Dendritic cell treated with granulocyte-macrophage colony-stimulating factor and Interleukin-4, amounts not matched to agents 40 ng/mL and 50 ng/mL, for 4 days (primary cell): ENCODE results near the gene GPC4.
"Not testable (repeated sequence)": the region's sequence is repeated elsewhere in the genome, so short reads cannot be mapped to it uniquely, and the experiment has no call there.

ENCODE experiments used
- H3K27ac Mint-ChIP-seq: one replicate; pipeline ENCODE4 v1.8.0; 2022; ENCODE audit warnings: mild to moderate bottlenecking, mixed read lengths
- H3K27me3 Mint-ChIP-seq: one replicate; pipeline ENCODE4 v1.8.0; 2022; ENCODE audit warnings: mild to moderate bottlenecking, mixed read lengths
- H3K36me3 Mint-ChIP-seq: one replicate; pipeline ENCODE4 v1.8.0; 2022; ENCODE audit warnings: low read depth, mixed read lengths
- H3K4me1 Mint-ChIP-seq: one replicate; pipeline ENCODE4 v1.8.0; 2022; ENCODE audit warnings: low read depth, mixed read lengths
- H3K4me3 Mint-ChIP-seq: one replicate; pipeline ENCODE4 v1.8.0; 2022; ENCODE audit warnings: mild to moderate bottlenecking, moderate library complexity, mixed read lengths
- H3K9me3 Mint-ChIP-seq: one replicate; pipeline ENCODE4 v1.8.0; 2022; ENCODE audit warnings: mixed read lengths
- intact Hi-C: fragments of 100-400 bp; cut with micrococcal nuclease; formaldehyde crosslinking; loops from one replicate; pipeline ENCODE4 v1.15.0; 2022

GPC4 gene

DNA sequence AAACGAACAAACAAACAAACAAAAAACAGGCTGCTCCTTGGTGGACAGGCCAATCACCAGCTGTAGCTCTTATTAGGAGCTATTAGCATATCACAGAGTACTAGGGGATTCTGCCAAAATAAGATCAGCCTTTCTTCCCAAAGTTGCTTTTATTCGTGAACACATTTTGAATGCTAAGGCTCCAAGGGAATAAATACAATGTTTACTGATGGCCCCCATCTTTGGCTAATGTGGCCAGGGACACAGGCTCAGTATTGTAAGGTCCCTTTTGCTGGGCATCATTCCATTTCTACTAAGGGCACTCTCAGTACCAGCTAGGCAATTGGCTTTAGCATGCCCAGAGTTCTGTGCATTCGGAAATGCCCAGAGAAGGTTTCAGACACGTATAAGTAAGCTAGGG lies 84.3 kb downstream of the GPC4 start:
- Mint-ChIP-seq H3K27me3 (no peaks in the 10 kb centered on the region), H3K4me3 (no peak overlapping the region), H3K36me3 (no peaks in the 10 kb centered on the region), H3K4me1 (peaks cover 6% of the 10 kb centered on the region), H3K9me3 (no peaks in the 10 kb centered on the region), H3K27ac (no peak overlapping the region)
- intact Hi-C loops, result no loop called here

DNA sequence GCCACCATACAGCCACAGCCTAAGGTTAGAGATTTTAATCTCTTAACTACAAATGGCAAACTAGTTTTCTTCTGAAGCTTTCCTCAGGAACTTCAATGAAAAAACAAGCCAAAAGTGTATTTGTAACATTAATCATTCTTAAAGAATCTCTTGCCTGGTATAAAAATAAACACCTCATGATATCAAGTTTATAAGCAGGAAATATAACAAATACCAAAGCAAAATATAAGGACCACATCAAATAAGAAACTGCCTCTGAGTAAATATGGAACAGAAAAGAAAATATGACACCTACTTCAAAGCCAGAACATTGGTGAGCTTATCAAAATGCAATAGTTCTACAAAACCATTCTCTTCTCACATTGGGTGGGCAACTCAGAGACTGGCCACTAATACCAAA lies 89.9 kb downstream of the GPC4 start:
- intact Hi-C loops, result no loop called here
- Mint-ChIP-seq H3K4me3 (no peak overlapping the region), H3K27ac (no peak overlapping the region), H3K4me1 (peaks cover 18% of the 10 kb centered on the region), H3K27me3 (no peaks in the 10 kb centered on the region), H3K36me3 (no peaks in the 10 kb centered on the region), H3K9me3 (no peaks in the 10 kb centered on the region)

DNA sequence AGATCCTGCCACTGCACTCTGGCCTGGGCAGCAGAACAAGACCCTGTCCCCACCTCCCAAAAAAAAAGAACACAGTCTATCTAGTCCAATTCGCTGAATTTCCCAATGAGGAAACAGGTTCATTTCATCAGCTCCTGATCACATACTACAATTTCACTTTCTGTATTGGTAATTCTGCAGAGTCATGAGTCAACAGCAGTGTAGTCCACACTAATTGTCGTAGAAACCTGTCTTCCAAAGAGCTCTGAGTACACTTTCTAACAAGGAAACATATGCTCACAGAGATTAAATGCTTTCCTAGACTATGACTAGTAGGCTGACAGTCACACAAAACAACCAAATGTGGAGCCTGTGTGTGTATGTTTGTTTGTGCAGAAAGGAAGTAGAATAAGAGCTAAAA lies 91.9 kb downstream of the GPC4 start:
- H3K4me3 Mint-ChIP-seq, result no peak overlapping the region

DNA sequence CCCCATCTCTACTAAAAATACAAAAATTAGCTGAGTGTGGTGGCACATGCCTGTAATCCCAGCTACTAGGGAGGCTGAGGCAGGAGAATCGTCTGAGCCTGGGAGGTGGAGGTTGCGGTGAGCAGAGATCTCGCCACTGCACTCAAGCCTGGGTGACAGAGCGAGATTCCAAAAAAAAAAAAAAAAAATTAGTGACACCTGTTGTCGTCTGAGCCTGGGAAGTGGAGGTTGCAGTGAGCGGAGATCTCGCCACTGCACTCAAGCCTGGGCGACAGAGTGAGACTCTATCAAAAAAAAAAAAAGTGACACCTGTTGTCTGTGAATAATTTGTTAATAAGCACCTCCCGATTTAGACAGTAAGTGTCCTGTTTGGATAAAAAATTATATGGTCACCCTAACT lies 93.0 kb downstream of the GPC4 start:
- H3K9me3 Mint-ChIP-seq, intact Hi-C loops, H3K27me3 Mint-ChIP-seq, H3K27ac Mint-ChIP-seq, H3K4me3 Mint-ChIP-seq, H3K36me3 Mint-ChIP-seq: not testable (repeated sequence)
- H3K4me1 Mint-ChIP-seq, result peaks cover 12% of the 10 kb centered on the region

More for the DNA sequence above, 91.9 kb downstream of the GPC4 start:
- Mint-ChIP-seq H3K9me3 (no peaks in the 10 kb centered on the region), H3K27ac (no peak overlapping the region), H3K4me1 (peaks cover 15% of the 10 kb centered on the region), H3K27me3 (no peaks in the 10 kb centered on the region), H3K36me3 (no peaks in the 10 kb centered on the region)
- intact Hi-C loops, result no loop called here

DNA sequence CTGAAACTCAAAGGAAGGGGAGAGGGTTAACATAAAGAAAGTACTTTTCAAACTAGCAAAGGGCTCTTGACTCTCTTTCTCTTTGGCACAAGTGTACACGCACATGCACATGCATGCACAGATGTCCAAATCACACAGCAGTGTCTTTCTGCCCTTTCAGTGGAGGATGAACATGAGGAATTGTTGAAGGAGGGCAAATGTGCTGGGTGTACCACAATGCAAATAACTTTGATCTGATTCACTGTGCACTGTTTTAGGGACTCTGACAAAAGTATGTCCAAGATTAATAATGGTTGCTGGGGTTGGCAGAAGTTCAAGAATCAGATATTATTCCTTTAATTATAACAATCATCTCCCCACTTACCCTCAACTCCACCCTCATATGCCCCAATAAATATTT lies 93.8 kb downstream of the GPC4 start:
- Mint-ChIP-seq H3K27ac (no peak overlapping the region), H3K27me3 (no peaks in the 10 kb centered on the region), H3K4me1 (peaks cover 12% of the 10 kb centered on the region), H3K4me3 (no peak overlapping the region), H3K36me3 (no peaks in the 10 kb centered on the region), H3K9me3 (no peaks in the 10 kb centered on the region)
- intact Hi-C loops, result no loop called here

DNA sequence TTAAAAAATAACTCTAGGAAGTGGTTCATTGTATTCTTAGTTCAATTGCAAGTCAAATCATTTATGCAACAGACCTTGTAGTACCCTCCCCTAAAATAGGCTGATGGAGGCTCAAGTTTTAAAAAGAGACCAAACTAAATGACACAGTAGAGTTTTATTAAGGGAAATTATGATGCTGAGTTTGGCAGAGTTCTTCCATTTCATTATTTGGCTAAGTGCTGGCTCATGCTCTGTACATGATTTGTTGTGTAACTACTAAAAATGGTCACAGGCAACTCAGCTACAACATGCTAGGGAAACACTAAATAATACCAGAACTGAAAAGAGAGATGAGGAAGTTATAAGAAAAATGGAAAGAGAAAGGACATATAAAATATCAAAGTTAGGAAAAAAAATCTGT lies 101.0 kb downstream of the GPC4 start:
- H3K27me3 Mint-ChIP-seq, result peaks cover 7% of the 10 kb centered on the region
- H3K36me3 Mint-ChIP-seq, result no peaks in the 10 kb centered on the region
- no peak overlapping the region for H3K27ac Mint-ChIP-seq
- no peak overlapping the region for H3K4me3 Mint-ChIP-seq
- H3K4me1 Mint-ChIP-seq, result peaks cover 5% of the 10 kb centered on the region
- H3K9me3 Mint-ChIP-seq, result no peaks in the 10 kb centered on the region
- intact Hi-C loops, result no loop called here

DNA sequence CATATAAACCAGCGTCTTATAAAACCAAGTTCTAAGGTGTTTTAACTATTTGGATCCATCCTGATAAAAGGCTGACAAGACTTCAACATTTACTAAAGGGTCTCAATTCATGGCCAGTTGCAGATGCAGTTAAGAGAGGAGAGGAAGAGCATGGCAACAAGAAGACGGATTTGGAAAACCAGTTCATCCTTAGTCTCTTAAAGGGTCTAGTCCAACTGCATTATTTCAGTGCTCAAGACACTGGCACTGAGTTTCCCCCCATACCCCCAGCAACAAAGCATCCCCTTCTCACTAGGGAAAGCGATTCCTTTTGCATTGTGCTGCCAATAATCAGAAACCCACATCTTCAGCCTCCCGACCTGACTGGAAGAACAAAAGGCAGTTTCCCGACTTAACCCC lies 106.8 kb downstream of the GPC4 start:
- intact Hi-C loops, result no loop called here
- H3K4me1 Mint-ChIP-seq, result no peaks in the 10 kb centered on the region
- no peaks in the 10 kb centered on the region for H3K36me3 Mint-ChIP-seq
- H3K27me3 Mint-ChIP-seq, result peaks cover 7% of the 10 kb centered on the region
- no peaks in the 10 kb centered on the region for H3K9me3 Mint-ChIP-seq
- no peak overlapping the region for H3K4me3 Mint-ChIP-seq
- no peak overlapping the region for H3K27ac Mint-ChIP-seq

DNA sequence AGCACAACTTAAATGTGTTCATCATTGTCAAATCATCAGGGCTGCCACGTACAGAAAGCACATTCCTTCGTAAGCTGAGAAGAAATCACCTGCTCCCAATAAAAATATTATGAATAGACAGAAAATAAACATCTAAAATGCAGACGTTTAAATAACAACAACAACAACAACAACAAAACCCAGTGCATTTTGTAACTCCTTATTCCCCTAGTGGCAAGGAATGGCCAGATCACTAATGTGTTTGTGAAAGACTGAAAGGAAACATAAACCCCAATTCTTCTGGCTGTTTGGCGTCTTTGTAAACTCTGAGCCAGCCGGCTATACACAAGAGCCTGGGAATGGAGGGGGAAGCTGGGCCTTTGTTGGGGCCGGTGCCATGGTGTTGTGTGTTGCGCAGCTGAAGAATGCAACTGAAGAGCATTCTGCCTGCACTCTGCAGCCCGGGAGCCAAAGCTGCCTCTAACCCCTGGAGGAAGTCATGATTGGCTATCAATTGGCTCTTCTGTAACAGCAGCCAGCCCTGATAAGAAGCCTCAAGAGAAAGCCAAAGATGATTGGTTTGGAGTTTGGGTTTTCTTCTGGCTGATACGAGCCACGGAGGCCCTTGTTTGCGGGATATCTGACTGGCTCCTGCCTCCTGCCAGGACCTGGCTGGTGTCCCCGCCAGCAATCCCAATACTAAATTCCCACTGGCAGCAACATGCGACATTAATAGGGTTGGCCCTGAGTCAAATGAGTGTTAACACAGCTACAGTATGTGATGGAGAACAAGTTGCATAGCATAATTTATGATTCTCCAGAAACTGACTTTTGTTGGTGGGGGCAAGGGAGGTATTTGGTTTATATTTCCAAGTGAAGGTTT lies 107.4 kb downstream of the GPC4 start:
- Mint-ChIP-seq H3K36me3 (no peaks in the 10 kb centered on the region), H3K9me3 (no peaks in the 10 kb centered on the region), H3K4me1 (no peaks in the 10 kb centered on the region), H3K4me3 (no peak overlapping the region), H3K27me3 (peaks cover 7% of the 10 kb centered on the region), H3K27ac (no peak overlapping the region)
- intact Hi-C loops, result no loop called here

DNA sequence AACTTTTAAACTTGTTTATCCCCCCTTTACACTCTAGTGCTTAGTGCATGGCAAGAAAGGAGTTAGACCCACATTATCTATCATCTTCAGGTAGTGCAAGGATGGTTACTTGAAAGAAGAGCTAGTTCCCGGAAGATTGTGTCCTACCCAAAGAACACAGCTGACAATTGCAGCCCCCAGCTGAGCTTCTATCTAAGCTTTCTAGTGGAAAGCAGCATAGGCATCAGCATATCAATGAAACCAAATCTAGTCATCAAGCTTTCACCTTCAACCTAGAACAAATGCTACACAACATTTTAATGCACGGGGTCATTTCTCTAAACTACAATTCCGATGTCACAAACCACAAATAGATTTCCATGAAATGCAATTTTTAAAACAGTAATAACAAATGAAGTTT lies 108.2 kb downstream of the GPC4 start:
- Mint-ChIP-seq H3K27ac (no peak overlapping the region), H3K4me1 (no peaks in the 10 kb centered on the region), H3K36me3 (no peaks in the 10 kb centered on the region), H3K9me3 (no peaks in the 10 kb centered on the region), H3K4me3 (no peak overlapping the region), H3K27me3 (peaks cover 5% of the 10 kb centered on the region)
- intact Hi-C loops, result no loop called here

DNA sequence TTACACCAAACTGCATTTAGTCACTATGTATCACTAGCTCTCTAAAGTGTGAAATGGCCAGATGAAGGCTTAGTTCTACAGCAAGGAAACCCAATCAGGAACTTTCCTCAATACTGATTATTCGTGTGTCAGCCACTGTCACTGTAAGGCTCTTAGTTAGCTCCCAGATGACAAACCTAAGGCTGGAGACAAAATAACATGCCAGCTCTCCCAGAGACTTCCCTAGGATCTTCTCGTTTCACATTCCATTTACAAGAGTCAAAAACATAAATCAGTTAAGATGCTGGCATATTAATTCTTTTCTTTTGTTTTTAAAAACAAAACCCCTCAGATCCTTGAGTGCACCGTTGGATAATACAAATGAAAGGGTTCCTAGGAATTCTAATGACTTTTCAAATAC lies 109.0 kb downstream of the GPC4 start:
- no peak overlapping the region for H3K4me3 Mint-ChIP-seq
- no peak overlapping the region for H3K27ac Mint-ChIP-seq
- H3K9me3 Mint-ChIP-seq, result no peaks in the 10 kb centered on the region
- H3K27me3 Mint-ChIP-seq, result peaks cover 2% of the 10 kb centered on the region
- H3K4me1 Mint-ChIP-seq, result no peaks in the 10 kb centered on the region
- no peaks in the 10 kb centered on the region for H3K36me3 Mint-ChIP-seq
- intact Hi-C loops, result no loop called here

DNA sequence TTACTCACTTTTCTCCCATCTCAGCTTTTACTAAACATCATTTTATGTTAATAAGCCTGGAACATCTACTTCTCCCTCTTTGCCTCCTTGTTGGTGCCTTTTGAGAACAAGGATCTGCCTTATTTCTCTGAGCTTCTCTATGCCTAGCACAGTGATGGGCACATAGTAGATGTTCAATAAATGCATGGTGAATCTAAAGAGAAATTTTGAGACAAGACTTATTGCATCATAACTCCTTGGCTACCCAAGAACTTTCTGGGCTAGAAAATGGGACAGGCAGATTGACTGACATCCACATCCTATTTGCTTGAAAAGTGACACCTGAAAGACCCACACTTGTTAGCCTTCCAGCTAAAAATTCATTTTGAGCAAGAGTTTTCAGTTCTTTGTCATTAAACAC lies 109.9 kb downstream of the GPC4 start:
- no peaks in the 10 kb centered on the region for H3K36me3 Mint-ChIP-seq
- H3K4me3 Mint-ChIP-seq, result no peak overlapping the region
- intact Hi-C loops, result no loop called here
- H3K4me1 Mint-ChIP-seq, result no peaks in the 10 kb centered on the region
- H3K27ac Mint-ChIP-seq, result no peak overlapping the region
- no peaks in the 10 kb centered on the region for H3K27me3 Mint-ChIP-seq
- H3K9me3 Mint-ChIP-seq, result no peaks in the 10 kb centered on the region

DNA sequence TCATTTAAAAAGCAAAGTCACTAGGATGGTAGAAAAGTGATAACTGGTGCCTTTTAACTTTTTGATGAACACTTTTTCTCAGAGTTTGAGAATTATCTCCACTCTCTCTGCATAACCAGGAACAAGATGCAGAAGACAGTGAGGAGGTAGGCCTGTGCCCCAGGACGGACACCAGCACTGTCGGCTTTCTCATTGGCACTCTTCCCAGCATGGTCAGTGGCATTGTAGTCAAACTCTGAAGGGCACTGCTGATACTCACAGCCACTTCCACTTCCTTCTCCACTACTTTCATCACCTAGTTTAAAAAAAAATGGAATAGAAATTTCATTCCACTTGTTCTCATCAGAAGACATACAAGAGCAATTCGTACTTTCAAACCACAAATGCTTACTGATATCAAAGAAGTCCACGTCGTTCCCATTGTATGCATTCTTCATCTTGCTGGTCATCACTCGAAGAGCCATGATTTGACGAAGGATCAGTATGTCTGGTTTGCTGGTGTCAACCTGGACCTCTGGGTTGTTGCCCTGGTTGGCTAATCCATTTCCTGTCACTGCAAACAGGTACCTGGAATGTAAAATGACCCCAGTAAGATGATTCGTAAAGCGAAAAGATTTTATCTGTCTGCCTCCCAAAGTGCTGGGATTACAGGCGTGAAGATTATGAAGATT lies 112.4 kb downstream of the GPC4 start:
- H3K27ac Mint-ChIP-seq, result no peak overlapping the region
- no peaks in the 10 kb centered on the region for H3K9me3 Mint-ChIP-seq
- no peaks in the 10 kb centered on the region for H3K4me1 Mint-ChIP-seq
- H3K4me3 Mint-ChIP-seq, result no peak overlapping the region
- no peaks in the 10 kb centered on the region for H3K27me3 Mint-ChIP-seq
- intact Hi-C loops, result no loop called here
- H3K36me3 Mint-ChIP-seq, result no peaks in the 10 kb centered on the region

DNA sequence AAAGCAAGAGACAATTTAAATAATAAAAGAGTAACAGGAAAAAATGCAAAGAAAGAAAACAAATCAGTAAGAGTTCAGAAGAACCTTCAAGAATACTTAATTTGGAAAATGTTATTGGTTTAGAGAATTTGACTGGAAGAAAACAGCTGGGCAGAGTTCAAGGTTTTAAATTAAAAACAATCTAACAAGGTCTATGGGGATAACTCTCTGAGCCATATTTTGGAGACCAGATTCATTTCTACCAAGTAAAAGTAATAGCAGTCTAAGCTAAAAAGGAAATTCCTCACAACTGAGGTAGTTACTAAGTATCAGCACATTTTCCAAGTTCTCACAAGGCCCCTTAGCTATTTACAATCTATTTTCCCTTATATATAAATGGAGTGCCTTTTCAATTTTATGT lies 114.7 kb downstream of the GPC4 start:
- H3K4me1 Mint-ChIP-seq, result no peaks in the 10 kb centered on the region
- intact Hi-C loops, result no loop called here
- H3K27ac Mint-ChIP-seq, result no peak overlapping the region
- H3K36me3 Mint-ChIP-seq, result no peaks in the 10 kb centered on the region
- no peak overlapping the region for H3K4me3 Mint-ChIP-seq
- no peaks in the 10 kb centered on the region for H3K27me3 Mint-ChIP-seq
- no peaks in the 10 kb centered on the region for H3K9me3 Mint-ChIP-seq

DNA sequence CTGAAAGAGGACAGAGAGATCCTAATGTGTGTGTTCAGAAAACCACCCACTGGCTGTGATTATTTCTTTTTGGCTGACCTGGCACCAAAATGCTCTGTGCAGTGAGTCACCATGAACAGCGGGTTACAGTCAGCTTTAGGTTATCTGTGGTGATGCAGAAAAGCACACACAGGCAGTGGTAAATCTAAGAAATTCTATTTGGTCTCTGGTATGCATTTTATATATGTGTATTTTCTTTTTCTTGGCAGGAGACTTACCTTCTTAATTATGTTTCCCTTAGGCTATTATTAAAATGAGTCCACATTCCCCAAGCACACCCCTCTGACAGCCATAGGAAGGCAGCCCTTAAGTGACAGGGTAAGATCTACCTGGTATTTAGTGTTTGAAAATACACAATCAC lies 118.0 kb downstream of the GPC4 start:
- Mint-ChIP-seq H3K27ac (no peak overlapping the region), H3K4me3 (no peak overlapping the region), H3K27me3 (no peaks in the 10 kb centered on the region), H3K9me3 (no peaks in the 10 kb centered on the region), H3K4me1 (no peaks in the 10 kb centered on the region), H3K36me3 (no peaks in the 10 kb centered on the region)
- intact Hi-C loops, result no loop called here

DNA sequence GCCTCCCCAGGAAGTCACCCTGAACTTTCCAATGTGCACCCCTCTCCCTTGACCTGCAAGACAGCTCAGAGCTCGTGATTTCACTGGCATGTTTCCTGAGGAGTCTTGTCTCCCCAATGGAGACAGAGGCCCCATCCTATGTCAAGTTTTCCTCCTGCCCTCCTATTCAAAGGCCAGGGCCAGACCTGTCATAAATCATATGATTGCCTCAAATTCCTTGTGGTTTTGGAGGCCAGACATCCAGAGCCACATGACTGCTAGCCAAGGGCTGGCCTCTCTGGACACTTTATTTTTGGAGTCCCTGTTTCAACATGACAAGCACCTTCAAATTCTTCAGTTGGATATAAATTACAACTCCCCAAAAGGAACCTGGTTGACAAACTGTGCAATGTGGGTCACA lies 121.2 kb downstream of the GPC4 start:
- H3K27ac Mint-ChIP-seq, result no peak overlapping the region
- no peaks in the 10 kb centered on the region for H3K9me3 Mint-ChIP-seq
- peaks cover 2% of the 10 kb centered on the region for H3K27me3 Mint-ChIP-seq
- no peaks in the 10 kb centered on the region for H3K4me1 Mint-ChIP-seq
- no peak overlapping the region for H3K4me3 Mint-ChIP-seq
- intact Hi-C loops, result no loop called here
- no peaks in the 10 kb centered on the region for H3K36me3 Mint-ChIP-seq
